ENCODE data around the gene MIEF2. TPM values are rescaled to one million over a fixed set of nuclear protein-coding genes. Genes with fewer than 3 reads are reported as not detected.

MIEF2 gene
- polyA plus RNA-seq, 2 of the 4 experiments (the other 2 are of a cell fraction), result 3.7 to 8.5 TPM

GRCh38 chr17:18257268-18257981, 3.0 kb upstream of the MIEF2 start:
- TF ChIP-seq FOSL2 (IDR thresholded peaks at IDR 0.05) (no peak), FOSL2 (CRISPR knock-in tag; IDR thresholded peaks at IDR 0.05) (no peak), FOXS1 (CRISPR knock-in tag; IDR thresholded peaks at IDR 0.05) (no peak), JUN (IDR thresholded peaks at IDR 0.05) (no peak; a peak in 1 of 5 replicates), RCOR1 (IDR thresholded peaks at IDR 0.05; ENCODE audit: low read depth, low read length) (no peak), BHLHE40 (IDR thresholded peaks at IDR 0.05; ENCODE audit: low read depth, low read length) (no peak)
- peak in 1 of 2 experiments; percentile 63 for DNase-seq (ENCODE audit: low read depth in 1 of 2, low spot score in 1 of 2)
- Histone ChIP-seq H3K27ac (peak overlapping the region; percentile 91 to 97), H3K4me1 (peaks cover 31% of the 10 kb centered on the region), H3K4me3 (peak overlapping the region; percentile 66), H3K4me2 (peak overlapping the region; percentile 94), H3K9me3 (no peaks in the 10 kb centered on the region)
- FAIRE-seq, result no peak
- ChIA-PET CTCF (interaction anchor here (1.7 to 2.9 kb wide), 3 partner anchors 9 to 21 kb away, joined by 3 to 34 read pairs (median 5); no protein-coding TSS in a partner anchor), POLR2A (no interaction called here)
- peak in 1 of 2 experiments; percentile 34; a peak in 4 of 6 replicates for ATAC-seq
- 30% methylated on average over 18 of the region's 18 CpGs for WGBS (ENCODE audit: missing lambda C conversion rate)

GRCh38 chr17:18257982-18258355, 2.5 kb upstream of the MIEF2 start:
- POLR2A ChIA-PET, result no interaction called here
- Histone ChIP-seq H3K9me3 (no peaks in the 10 kb centered on the region), H3K4me2 (peak overlapping the region; percentile 94), H3K4me3 (peak overlapping the region; percentile 66), H3K27ac (peak overlapping the region; percentile 91 to 97), H3K4me1 (peaks cover 31% of the 10 kb centered on the region)
- DNase-seq (ENCODE audit: low read depth in 1 of 2, low spot score in 1 of 2), result peak; percentile 87 to 92
- no peak for TF ChIP-seq KDM5A (IDR thresholded peaks at IDR 0.05)
- TF ChIP-seq E2F6 (IDR thresholded peaks at IDR 0.05; ENCODE audit: borderline replicate concordance, low read depth), result no peak
- TF ChIP-seq EP300 (IDR thresholded peaks at IDR 0.05), result no peak
- no peak for TF ChIP-seq ZSCAN20 (CRISPR knock-in tag; IDR thresholded peaks at IDR 0.05)
- TF ChIP-seq ZNF302 (CRISPR knock-in tag; IDR thresholded peaks at IDR 0.05), result no peak
- TF ChIP-seq RNF2 (IDR thresholded peaks at IDR 0.05; ENCODE audit: borderline replicate concordance, low read depth), result no peak
- peak; percentile 38 for TF ChIP-seq MAFK (IDR thresholded peaks at IDR 0.05; ENCODE audit: partially characterized antibody)
- TF ChIP-seq CHD4 (IDR thresholded peaks at IDR 0.05; ENCODE audit: borderline replicate concordance), result no peak
- TF ChIP-seq RCOR1 (IDR thresholded peaks at IDR 0.05; ENCODE audit: low read depth, low read length), result no peak
- TF ChIP-seq EHF (CRISPR knock-in tag; IDR thresholded peaks at IDR 0.05), result no peak
- TF ChIP-seq NFE2L2 (conservative IDR thresholded peaks at IDR 0.05; ENCODE audit: low read length), result no peak
- no peak for TF ChIP-seq SMC3 (IDR thresholded peaks at IDR 0.05)
- TF ChIP-seq NR3C1 (IDR thresholded peaks at IDR 0.05), result no peak
- TF ChIP-seq TFCP2L1 (CRISPR knock-in tag; IDR thresholded peaks at IDR 0.05), result no peak
- TF ChIP-seq TP53 (CRISPR knock-in tag; IDR thresholded peaks at IDR 0.05), result no peak
- TF ChIP-seq HOXB5 (CRISPR knock-in tag; IDR thresholded peaks at IDR 0.05), result no peak
- TF ChIP-seq RAD21 (conservative IDR thresholded peaks at IDR 0.05 in 1 of 2, IDR thresholded peaks at IDR 0.05 in 1 of 2), result no peak
- TF ChIP-seq GATA3 (IDR thresholded peaks at IDR 0.05; ENCODE audit: borderline replicate concordance), result no peak
- no peak for TF ChIP-seq USF2 (IDR thresholded peaks at IDR 0.05)
- no peak for TF ChIP-seq RARB (CRISPR knock-in tag; IDR thresholded peaks at IDR 0.05)
- no peak for TF ChIP-seq KDM1A (IDR thresholded peaks at IDR 0.05; ENCODE audit: low read depth)
- TF ChIP-seq MYC (IDR thresholded peaks at IDR 0.05; ENCODE audit: borderline replicate concordance, low read length), result 0 out of 2 replicates have a peak, but pooled peaks have one; percentile 47
- no peak for TF ChIP-seq FOSL2 (IDR thresholded peaks at IDR 0.05)
- peak; percentile 51 for TF ChIP-seq FOSL2 (CRISPR knock-in tag; IDR thresholded peaks at IDR 0.05)
- TF ChIP-seq ELK1 (IDR thresholded peaks at IDR 0.05; ENCODE audit: low read depth, low read length), result no peak
- no peak; the same call in none of the 2 replicates for TF ChIP-seq POLR2A (IDR thresholded peaks at IDR 0.05; ENCODE audit: low read length)
- TF ChIP-seq ESRRA (IDR thresholded peaks at IDR 0.05; ENCODE audit: borderline replicate concordance, low read length), result no peak
- TF ChIP-seq BCL3 (IDR thresholded peaks at IDR 0.05), result no peak
- TF ChIP-seq MAZ (IDR thresholded peaks at IDR 0.05; ENCODE audit: borderline replicate concordance, low read depth, low read length), result 0 out of 2 replicates have a peak, but pooled peaks have one; percentile 51
- no peak for TF ChIP-seq MAX (IDR thresholded peaks at IDR 0.05)
- 0 out of 2 replicates have a peak, but pooled peaks have one; percentile 41 for TF ChIP-seq POLR2AphosphoS2 (conservative IDR thresholded peaks at IDR 0.05; ENCODE audit: low read length)
- TF ChIP-seq JUNB (IDR thresholded peaks at IDR 0.05), result no peak
- FAIRE-seq, result no peak
- CTCF ChIA-PET, result interaction anchor here (1.7 to 2.9 kb wide), 3 partner anchors 10 to 22 kb away, joined by 3 to 34 read pairs (median 5); no protein-coding TSS in a partner anchor
- WGBS (ENCODE audit: missing lambda C conversion rate), result under 1% methylated on average over 10 of the region's 16 CpGs
- ATAC-seq, result peak; percentile 64 to 83

Measured in A549 (cell line).